DND-41 (cell line): ENCODE data around the gene ABCC8.
"Not testable (repeated sequence)": the region's sequence is repeated elsewhere in the genome, so short reads cannot be mapped to it uniquely, and the experiment has no call there.

Experiments used
- EZH2 ChIP-seq: IDR thresholded peaks from 3 replicates; pipeline ENCODE4 v1.6.1; 2012; ENCODE audit warnings: borderline replicate concordance, low read depth, mild to moderate bottlenecking, moderate library complexity, low read length, inconsistent platforms; ENCODE audit not compliant: severe bottlenecking
- TF ChIP-seq, protein P1 (sequence below): IDR thresholded peaks from 2 replicates; pipeline ENCODE4 v1.5.1; 2012; ENCODE audit warnings: borderline replicate concordance, low read length, moderate library complexity, mild to moderate bottlenecking; ENCODE audit not compliant: poor library complexity, severe bottlenecking; ENCODE audit errors: extremely low read depth

DNA sequence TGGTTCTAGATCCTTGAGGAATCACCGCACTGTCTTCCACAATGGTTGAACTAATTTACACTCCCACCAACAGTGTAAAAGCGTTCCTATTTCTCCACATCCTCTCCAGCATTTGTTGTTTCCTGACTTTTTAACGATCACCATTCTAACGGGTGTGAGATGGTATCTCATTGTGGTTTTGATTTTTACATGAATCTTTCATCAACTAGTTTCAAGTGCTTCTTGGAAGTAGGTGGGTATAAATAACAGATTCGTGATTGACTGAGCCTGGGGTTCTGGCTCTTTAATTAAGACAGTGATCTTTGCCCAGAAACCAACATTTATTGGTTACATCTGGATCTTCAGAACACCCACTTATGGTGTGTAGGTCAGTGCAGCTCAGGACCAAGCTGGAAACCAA, 50.4 kb downstream of the ABCC8 start:
- TF ChIP-seq, protein P1, sequence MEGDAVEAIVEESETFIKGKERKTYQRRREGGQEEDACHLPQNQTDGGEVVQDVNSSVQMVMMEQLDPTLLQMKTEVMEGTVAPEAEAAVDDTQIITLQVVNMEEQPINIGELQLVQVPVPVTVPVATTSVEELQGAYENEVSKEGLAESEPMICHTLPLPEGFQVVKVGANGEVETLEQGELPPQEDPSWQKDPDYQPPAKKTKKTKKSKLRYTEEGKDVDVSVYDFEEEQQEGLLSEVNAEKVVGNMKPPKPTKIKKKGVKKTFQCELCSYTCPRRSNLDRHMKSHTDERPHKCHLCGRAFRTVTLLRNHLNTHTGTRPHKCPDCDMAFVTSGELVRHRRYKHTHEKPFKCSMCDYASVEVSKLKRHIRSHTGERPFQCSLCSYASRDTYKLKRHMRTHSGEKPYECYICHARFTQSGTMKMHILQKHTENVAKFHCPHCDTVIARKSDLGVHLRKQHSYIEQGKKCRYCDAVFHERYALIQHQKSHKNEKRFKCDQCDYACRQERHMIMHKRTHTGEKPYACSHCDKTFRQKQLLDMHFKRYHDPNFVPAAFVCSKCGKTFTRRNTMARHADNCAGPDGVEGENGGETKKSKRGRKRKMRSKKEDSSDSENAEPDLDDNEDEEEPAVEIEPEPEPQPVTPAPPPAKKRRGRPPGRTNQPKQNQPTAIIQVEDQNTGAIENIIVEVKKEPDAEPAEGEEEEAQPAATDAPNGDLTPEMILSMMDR = not testable (repeated sequence)
- TF ChIP-seq EZH2 = not testable (repeated sequence)
